ENCODE data around the gene DSPP.
A peak's percentile ranks its signal among the peaks of the same experiment; 100 is the strongest.
"Not testable (repeated sequence)": the region's sequence is repeated elsewhere in the genome, so short reads cannot be mapped to it uniquely, and the experiment has no call there.

Gene DSPP

GRCh38 chr4:87608229-87608628 lies at the start of gene DSPP:
DSPP (plus strand) TSS chr4:87608529; CDS start chr4:87610909, 2,380 bp downstream.
- DNase-seq (ENCODE audit: low spot score), result no peak

GRCh38 chr4:87559090-87559837 lies 49.1 kb upstream of the DSPP start:
- DNase-seq (ENCODE audit: low spot score), result no peak

GRCh38 chr4:87560802-87561201 lies 47.5 kb upstream of the DSPP start:
- DNase-seq (ENCODE audit: low spot score), result no peak

- no peak for DNase-seq (ENCODE audit: low spot score)
Observed at GRCh38 chr4:87565746-87566145, 42.6 kb upstream of the DSPP start.

- no peak for DNase-seq (ENCODE audit: low spot score)
Observed at GRCh38 chr4:87566276-87566675, 42.1 kb upstream of the DSPP start.

GRCh38 chr4:87567191-87567590 lies 41.1 kb upstream of the DSPP start:
- no peak for DNase-seq (ENCODE audit: low spot score)

DNA sequence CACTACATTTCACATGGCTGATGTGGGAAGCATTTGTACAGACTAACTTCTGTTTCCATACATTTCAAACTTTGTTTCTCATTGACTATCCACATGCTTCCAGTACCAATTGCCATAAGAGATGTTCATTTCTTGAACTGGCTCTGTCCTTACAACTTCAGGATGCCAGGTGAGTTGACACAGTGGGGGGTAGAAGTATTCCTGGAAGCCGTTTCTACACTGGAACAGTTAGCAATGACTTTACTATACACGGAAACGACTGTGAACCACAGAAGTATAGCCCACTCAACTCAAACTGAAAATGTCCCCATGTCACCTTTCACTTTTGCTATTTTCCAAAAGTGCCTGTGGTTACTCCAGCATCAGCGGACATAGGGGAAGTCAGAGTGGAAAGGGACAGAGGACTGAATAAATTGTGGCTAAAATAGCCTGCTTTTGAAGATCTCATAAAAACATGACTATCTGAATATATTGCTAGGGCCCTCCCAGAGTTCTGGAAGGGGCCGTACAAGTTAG lies 38.0 kb upstream of the DSPP start:
- DNase-seq (ENCODE audit: low spot score), result no peak

- DNase-seq (ENCODE audit: low spot score), result not testable (repeated sequence)
Observed at GRCh38 chr4:87574376-87574775, 34.0 kb upstream of the DSPP start.

- no peak for DNase-seq (ENCODE audit: low spot score)
Observed at GRCh38 chr4:87574996-87575395, 33.3 kb upstream of the DSPP start.

DNA sequence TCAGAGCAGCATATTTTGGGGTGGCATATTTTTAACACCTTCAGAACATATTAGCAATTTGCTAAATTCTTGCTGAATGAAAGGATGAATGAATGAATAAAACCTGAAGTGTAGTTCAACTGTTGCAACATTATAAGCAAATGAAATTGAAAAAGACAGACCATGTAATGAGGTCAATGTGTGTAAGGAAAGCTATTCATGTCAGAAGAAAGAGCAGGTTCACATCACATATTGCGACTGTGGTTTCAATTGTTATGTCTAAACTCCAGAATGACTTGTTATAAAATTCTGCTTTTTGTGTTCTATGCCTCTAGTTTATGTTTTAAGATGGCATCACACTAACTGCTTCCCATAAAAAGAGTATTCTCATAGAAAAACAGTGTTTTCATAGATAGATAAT lies 32.9 kb upstream of the DSPP start:
- DNase-seq (ENCODE audit: low spot score), result no peak

DNA sequence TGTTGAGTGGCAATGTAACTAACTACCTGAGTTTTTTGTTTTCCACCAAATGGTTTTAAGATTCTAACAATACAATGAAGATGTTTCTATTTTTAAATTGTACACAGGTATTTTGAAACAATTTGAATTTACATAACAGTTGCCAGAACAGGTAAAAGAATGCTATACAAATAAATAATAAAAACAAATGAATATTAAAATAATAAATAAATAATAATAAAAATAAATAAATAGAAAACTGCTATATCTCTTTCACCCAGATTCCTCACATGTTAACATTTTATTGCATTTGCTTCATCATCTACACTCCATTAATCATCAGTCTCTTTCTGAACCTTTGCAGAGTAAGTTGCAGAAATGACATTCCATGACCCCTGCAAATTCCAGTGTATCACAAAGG lies 32.3 kb upstream of the DSPP start:
- no peak for DNase-seq (ENCODE audit: low spot score)

- DNase-seq (ENCODE audit: low spot score), result no peak
Observed at GRCh38 chr4:87579478-87579877, 28.9 kb upstream of the DSPP start.

DNA sequence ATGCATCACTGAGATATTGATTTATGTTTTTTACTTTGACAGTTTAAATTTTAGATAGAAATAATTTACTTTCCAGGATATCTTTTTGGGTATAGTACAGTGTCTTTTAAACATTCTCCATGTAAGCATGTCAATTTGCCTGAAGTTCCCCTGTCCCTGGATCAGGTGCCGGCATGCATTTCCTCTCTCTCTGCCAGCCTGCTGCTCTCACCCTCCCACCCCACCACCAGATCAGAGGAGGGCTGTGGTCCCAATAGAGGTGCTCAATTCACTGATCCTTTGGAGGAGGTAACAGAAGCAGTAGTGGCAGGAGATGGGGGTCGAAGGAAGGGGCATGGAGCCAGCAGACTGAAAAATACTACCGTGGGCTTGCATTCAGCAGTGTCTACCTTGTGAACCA lies 28.3 kb upstream of the DSPP start:
- DNase-seq (ENCODE audit: low spot score), result no peak

DNA sequence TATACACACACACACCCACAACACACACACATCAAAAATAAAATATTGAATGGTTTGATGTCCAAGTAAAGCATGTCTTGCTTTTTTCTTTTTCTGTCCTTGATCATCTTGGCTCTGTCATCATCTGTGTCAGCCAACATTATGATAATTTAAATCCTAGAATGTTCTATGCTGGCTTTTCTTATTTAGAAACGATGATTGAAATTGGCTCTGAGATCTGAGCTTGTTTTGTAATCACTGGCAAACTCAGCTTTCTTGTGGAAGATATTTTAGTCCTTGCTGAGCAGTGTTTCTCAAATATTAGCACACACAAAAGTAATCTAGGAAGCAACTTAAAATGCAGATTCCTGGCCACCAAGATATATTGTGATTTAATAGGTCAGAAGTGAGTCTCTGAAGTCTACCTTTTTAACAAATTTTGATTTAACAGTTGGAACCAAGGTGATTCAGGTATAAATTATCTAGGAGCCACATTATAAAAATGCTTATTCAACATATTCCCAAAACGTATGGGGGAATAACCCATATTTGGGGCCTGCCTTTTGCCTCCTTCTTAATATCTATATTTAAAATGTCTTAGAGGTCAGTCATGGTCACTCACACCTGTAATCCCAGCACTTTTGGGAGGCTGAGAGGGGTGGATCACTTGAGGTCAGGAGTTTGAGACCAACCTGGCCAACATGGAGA lies 24.0 kb upstream of the DSPP start:
- DNase-seq (ENCODE audit: low spot score), result no peak

GRCh38 chr4:87589531-87589930 lies 18.8 kb upstream of the DSPP start:
- DNase-seq (ENCODE audit: low spot score), result peak; percentile 40

DNA sequence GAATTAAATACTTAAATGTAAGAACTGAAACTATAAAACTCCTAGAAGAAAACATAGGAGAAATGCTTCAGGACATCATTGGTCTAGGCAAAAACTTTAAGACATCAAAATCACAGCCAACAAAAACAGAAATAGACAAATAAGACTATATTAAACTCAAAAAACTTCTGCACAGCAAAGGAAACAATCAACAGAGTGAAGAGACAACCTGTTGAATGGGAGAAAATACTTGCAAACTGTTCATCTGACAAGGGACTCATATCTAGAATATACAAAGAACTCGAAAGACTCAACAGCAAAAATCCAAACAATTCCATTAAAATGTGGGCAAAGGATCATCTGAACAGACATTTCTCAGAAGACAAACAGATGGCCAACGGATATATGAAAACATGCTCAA lies 16.2 kb upstream of the DSPP start:
- DNase-seq (ENCODE audit: low spot score), result no peak

DNA sequence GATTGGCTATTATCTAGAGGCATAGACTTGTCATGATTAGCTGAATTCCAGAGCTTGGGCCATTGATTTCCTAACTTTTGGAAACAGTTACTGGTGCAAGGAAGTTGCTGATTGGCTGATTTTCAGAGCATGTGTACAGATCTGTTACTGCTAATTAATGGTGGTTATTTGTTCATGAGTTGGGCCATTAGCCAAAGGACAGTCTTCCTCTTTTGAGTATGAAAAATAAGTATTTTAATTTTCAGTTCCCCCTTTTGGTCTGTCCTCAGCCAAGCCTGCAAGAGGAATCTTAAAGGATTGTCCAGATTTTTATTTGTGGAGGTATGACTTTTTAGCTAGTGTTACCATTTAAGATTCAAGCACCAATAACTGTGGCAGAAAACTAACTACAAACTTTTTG lies 7.0 kb upstream of the DSPP start:
- DNase-seq (ENCODE audit: low spot score), result no peak

DNA sequence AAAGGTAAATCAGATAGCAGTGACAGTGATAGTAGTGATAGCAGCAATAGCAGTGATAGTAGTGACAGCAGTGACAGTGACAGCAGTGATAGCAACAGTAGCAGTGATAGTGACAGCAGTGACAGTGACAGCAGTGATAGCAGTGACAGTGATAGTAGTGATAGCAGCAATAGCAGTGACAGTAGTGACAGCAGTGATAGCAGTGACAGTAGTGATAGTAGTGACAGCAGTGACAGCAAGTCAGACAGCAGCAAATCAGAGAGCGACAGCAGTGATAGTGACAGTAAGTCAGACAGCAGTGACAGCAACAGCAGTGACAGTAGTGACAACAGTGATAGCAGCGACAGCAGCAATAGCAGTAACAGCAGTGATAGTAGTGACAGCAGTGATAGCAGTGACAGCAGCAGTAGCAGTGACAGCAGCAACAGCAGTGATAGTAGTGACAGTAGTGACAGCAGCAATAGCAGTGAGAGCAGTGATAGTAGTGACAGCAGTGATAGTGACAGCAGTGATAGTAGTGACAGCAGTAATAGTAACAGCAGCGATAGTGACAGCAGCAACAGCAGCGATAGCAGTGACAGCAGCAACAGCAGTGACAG lies 6.1 kb downstream of the DSPP start:
- no peak for DNase-seq (ENCODE audit: low spot score)

DNA sequence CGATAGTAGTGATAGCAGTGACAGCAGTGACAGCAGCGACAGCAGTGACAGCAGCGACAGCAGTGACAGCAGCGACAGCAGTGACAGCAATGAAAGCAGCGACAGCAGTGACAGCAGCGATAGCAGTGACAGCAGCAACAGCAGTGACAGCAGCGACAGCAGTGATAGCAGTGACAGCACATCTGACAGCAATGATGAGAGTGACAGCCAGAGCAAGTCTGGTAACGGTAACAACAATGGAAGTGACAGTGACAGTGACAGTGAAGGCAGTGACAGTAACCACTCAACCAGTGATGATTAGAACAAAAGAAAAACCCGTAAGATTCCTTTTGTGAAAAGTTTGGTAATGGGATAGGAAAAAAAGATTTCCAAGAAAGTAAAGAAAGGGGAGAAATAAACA lies 7.9 kb downstream of the DSPP start:
- no peak for DNase-seq (ENCODE audit: low spot score)

GRCh38 chr4:87620086-87620485 lies 11.8 kb downstream of the DSPP start:
- no peak for DNase-seq (ENCODE audit: low spot score)

DNA sequence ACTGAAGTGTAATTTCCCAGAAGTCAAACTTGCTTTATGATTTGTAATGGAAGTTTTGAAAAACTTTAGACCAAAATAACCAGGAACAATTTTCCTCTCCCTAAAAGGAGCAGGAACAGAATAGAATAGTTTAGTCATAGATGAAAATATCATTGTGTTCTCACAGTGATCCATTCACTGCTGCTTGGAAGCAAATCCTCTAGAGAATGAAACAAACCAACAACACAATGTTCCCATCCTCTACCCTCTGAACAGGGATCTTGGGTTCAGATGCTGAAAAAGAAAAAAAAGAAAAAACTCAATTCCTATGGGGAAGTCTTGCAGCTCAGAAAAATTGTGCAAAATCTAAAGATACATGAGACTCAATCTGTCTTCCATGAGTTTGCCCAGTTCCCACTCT lies 12.2 kb downstream of the DSPP start:
- DNase-seq (ENCODE audit: low spot score), result no peak

DNA sequence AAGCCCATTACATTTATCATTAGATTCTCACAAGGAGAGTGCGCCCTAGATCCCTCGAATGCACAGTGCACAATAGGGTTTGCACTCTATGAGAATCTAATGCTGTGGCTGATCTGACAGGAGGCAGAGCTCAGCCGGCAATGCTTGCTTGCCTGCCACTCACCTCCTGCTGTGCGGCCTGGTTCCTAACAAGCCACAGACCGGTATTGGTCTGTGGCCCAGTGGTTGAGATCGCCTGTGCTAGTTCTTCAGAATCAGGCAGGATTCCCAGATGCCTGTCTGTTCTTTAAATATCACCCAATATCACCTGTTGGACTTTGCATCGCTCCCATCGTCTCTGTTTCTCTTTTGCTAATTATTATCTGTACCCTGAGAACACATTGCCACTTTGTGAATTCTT lies 14.0 kb downstream of the DSPP start:
- no peak for DNase-seq (ENCODE audit: low spot score)

- DNase-seq (ENCODE audit: low spot score), result no peak
Observed at GRCh38 chr4:87624698-87625097, 16.4 kb downstream of the DSPP start.

Measured in hepatic stellate cell (primary cell).